HG03558 (cell line): Measurements from ENCODE around the gene SYCE1L.
"Not testable (repeated sequence)": the region's sequence is repeated elsewhere in the genome, so short reads cannot be mapped to it uniquely, and the experiment has no call there.

Experiments used
- ATAC-seq: cut with Tn5 transposase; IDR thresholded peaks from one replicate; pipeline ENCODE4 v1.9.1; 2021; ENCODE audit warnings: moderate number of reproducible peaks; ENCODE audit not compliant: unreplicated experiment; ENCODE audit errors: extremely low read depth

The SYCE1L gene

GRCh38 chr16:77199211-77199610 lies at the start of gene SYCE1L:
TSS of gene SYCE1L (plus strand) at chr16:77199408. CDS start at chr16:77199452, 44 bp downstream.
- ATAC-seq: no peak

GRCh38 chr16:77157346-77158058 lies 41.7 kb upstream of the SYCE1L start:
- no peak for ATAC-seq

GRCh38 chr16:77158293-77158692 lies 40.9 kb upstream of the SYCE1L start:
- ATAC-seq: no peak

DNA sequence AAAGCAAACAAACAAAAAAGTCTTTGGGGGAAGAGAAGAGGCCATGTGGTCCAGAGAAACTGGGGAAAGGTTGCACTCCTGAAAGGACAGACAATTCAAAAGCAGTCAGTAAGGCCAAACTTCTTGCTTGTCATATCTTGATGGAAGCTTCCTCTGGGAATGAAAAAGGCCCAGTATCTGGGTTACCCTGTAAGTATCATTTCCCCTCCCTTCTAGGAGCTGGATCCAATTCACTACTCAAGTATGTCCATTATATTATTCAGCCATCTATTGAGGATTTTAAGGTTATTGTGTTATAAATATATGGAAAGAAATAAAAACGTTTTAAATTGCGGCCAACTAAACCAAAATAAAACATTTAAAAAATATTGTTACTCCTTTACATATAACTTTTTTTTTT lies 34.2 kb upstream of the SYCE1L start:
- no peak for ATAC-seq

DNA sequence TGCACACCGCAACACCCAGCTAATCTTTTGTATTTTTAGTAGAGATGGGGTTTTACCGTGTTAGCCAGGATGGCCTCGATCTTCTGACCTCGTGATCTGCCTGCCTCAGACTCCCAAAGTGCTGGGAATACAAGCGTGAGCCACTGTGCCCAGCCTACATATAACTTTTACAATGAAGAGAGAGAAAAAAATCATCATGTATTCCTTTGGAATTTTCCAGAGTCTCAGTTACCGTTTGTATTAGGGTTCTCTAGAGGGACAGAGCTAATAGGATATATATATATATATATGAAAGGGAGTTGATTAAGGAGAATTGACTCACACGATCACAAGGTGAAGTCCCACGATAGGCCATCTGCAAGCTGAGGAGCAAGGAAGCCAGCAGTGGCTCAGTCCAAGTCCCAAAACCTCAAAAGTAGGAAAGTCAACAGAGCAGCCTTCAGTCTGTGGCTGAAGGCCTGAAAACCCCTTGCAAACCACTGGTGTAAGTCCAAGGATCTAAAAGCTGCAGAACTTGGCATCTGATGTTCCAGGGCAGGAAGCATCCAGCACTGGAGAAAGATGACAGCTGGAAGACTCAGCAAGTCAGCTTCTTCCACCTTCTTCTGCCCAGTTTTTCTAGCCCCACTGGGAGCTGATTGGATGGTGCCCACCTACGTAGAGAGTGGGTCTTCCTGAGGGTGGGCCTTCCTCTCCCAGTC lies 33.5 kb upstream of the SYCE1L start:
- ATAC-seq: not testable (repeated sequence)

GRCh38 chr16:77166726-77167125 lies 32.5 kb upstream of the SYCE1L start:
- no peak for ATAC-seq

DNA sequence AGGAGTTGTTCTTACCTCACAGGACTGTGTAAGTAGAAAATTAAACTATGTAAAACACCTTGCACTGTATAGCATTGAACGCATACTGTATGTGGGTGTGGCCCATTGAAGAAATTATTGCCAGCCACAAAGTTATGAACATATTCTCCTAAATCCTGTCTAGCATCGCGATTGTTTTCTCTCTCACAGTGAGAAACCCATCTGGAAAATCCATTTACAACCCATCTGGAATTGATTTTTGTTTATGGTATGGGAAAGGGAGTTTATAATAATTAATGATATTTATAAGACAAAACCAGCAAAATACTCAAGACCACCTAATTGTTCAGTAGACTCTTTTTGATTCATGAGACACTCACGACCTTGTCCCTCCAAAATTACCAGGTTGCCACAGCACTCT lies 30.3 kb upstream of the SYCE1L start:
- no peak for ATAC-seq

DNA sequence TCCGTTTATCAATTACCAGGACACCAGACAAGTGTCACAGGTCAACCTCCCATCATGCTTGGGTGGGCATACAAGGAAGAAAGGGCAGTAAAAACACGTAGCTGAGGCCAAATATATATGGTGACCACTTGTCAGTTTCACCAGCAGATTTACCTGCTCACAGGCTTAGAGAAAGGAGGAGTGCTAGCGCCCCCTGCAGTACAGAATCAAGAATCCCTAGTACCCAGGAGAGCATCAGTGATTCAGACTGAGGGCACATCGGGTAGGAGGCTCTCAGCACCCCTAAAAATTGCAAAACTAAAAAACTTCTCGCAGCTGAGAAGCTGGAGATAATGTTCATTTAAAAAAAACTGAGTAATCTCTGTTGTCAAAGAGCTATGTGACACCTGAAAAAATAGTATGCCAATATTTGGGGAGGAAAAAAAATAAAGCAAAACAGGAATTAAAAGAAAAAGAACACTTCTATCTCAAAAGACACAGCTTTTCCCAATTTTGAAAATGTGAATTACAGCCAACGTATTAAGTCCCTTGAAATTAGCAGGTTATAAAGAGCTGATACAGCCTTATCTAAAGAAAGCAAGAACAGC lies 29.5 kb upstream of the SYCE1L start:
- ATAC-seq: no peak

GRCh38 chr16:77170805-77171204 lies 28.4 kb upstream of the SYCE1L start:
- no peak for ATAC-seq

GRCh38 chr16:77171745-77172635 lies 27.2 kb upstream of the SYCE1L start:
- no peak for ATAC-seq

DNA sequence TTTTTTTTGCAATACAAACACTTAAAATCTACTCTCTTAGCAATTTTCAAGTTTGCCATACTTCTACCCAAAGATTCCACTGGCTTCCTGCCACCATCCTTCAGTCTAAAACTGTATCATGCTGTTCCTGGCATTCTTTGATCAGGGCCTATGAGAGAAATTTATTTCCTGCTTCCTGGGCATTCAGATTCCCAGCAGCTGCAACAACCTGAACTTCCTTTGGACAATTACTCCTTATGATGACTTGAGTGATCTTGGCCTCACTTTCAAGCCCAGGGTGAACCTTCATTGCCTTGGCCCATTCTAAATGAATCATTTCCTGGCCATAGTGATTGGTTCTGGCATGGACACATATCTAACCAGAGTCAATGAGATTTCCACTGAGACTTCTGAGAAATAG lies 26.3 kb upstream of the SYCE1L start:
- no peak for ATAC-seq

- ATAC-seq: no peak
These were observed 16.1 kb upstream of the SYCE1L start for GRCh38 chr16:77183137-77183536.

- not testable (repeated sequence) for ATAC-seq
These were observed 12.9 kb upstream of the SYCE1L start for GRCh38 chr16:77186298-77186697.

- ATAC-seq: no peak
These were observed 9.1 kb upstream of the SYCE1L start for GRCh38 chr16:77190190-77190477.

GRCh38 chr16:77190478-77191258 lies 8.5 kb upstream of the SYCE1L start, which contains the start of gene MON1B:
TSS of gene MON1B (plus strand) at chr16:77191190. CDS start at chr16:77191486, 296 bp downstream.
- peak; percentile 90 for ATAC-seq

DNA sequence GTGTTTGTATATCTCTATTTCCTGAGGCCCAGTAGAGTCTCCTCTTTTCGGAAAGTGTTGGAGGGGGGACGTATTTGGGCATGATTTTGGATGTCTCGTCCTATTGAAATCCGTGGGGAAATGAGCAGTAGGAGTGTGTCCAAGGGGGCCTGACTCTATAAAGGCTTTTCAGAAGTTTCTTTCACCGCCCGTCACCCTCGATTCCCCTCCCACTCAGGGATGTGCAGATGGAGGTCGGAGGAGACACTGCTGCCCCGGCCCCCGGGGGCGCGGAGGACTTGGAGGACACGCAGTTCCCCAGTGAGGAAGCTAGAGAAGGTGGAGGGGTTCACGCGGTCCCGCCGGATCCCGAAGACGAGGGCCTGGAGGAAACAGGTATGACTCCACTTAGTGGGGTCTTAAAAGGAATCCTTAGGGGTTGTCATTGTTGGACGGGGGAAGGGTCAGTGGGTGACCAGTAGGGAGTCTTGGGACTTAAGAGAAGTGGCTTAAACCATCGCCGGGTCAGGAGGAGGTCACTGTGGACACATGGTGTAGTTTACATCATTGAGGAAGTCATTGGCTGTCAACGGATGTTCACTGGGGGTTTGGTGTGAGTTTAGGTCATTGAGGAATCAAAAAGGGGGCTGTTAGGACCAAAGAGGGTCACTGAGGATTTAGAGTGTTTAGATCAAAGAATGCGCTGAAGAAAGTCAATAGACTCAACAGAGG lies 7.8 kb upstream of the SYCE1L start:
- no peak for ATAC-seq

- ATAC-seq: no peak
These were observed 5.8 kb upstream of the SYCE1L start for GRCh38 chr16:77193377-77193776.

DNA sequence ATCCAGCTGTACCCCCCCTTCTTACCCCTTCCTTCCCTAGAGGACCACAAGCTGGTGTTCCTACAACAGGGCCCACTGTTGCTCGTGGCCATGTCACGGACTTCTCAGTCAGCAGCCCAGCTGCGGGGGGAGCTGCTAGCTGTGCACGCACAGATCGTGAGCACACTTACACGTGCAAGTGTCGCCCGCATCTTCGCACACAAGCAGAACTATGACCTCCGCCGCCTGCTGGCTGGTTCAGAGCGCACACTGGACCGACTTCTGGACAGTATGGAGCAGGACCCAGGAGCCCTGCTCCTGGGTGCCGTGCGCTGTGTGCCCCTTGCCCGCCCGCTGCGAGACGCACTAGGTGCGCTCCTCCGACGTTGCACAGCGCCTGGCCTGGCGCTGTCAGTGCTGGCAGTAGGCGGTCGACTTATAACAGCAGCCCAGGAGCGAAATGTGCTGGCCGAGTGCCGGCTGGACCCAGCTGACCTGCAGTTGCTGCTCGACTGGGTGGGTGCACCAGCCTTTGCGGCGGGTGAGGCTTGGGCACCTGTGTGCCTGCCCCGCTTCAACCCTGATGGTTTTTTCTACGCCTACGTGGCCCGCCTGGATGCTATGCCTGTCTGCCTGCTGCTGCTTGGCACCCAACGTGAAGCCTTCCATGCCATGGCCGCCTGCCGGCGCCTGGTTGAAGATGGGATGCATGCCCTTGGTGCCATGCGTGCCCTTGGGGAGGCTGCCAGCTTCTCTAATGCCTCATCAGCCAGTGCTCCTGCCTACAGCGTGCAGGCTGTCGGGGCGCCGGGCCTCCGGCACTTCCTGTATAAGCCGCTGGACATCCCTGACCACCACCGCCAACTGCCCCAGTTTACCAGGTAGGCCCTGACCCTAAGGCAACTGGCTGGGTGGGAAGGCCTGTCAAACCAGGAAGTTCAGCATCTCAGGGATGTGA lies 4.6 kb upstream of the SYCE1L start:
- no peak for ATAC-seq
